ENCODE data around the gene CCDC134.
A peak's percentile ranks its signal among the peaks of the same experiment; 100 is the strongest.

The CCDC134 gene

DNA sequence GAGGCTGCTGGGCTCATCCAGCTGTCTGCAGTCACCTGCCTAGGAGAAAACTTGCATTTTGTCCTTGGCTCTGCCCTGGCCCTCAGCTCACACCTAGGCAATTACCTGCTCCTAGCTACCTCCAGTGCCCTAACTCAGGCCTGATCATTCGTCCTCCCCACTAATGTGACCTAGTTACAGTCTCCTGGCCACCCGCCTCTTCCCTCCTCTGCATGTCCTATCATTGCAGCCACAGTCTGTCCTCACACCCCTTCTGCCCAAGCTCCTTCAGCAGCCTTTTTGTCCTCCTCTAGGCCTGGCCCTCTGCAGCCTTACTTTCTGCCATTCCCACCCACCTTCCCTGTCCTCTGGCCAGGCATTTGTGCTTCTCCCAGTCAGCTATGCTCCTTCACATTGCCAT, 17.7 kb upstream of the CCDC134 start:
- DNase-seq (ENCODE audit: low read depth in 2 of 2): no peak

DNA sequence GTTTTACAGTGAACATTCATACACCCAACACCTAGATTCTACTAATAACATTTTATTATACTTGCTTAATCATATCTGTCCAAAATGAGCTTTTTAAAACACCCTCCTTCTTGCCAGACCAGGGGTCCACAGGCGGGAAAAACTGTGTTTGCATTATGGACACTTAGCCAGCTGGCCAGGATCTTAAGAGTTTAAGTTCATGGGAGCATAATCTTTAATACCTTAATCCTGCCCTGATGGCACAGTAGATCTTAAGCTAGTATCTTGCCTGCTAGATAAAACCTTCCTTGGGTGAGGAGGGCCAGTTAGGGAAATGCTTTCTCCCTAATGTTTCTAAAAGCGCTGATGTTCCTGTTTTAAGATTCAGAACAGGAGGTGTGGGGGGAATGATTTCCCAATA, 13.1 kb upstream of the CCDC134 start:
- no peak for DNase-seq (ENCODE audit: low read depth in 2 of 2)

DNA sequence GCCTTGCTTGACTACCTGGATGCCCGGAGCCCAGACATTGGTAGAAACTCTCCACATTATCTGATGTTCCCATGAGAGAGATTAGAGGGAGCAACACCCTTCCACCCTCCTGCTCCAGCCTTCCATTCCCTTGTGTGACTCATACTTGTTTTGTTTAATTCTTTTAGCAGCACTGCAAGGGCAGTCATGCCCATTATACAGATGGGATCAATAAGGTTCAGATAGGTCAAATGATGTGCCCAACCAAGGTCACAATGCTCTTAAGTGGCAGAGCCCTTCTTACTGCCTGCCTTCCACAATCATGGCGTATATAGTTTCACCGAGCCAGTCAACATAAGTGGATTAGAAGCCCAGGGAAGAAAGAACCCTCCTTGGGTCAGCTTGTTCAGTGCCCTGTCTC, 6.6 kb upstream of the CCDC134 start:
- DNase-seq (ENCODE audit: low read depth in 2 of 2): no peak

DNA sequence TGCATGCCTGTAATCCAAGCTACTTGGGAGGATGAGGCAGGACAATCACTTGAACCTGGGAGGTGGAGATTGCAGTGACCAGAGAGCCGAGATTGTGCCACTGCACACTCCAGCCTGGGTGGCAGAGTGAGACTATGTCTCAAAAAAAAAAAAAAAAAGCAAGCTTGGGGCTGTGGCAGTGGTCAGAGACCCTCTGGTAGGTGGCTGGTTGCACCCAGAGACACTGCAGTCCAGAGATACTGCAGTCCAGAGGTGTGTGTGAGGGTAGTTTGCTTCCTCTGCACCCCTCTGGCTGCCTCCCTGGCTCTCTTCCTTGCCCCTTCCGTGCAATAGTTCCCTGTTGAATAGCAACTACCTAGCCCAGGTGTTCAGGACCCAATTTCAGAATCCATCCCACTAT, 1.7 kb upstream of the CCDC134 start:
- no peak for DNase-seq (ENCODE audit: low read depth in 2 of 2)

DNA sequence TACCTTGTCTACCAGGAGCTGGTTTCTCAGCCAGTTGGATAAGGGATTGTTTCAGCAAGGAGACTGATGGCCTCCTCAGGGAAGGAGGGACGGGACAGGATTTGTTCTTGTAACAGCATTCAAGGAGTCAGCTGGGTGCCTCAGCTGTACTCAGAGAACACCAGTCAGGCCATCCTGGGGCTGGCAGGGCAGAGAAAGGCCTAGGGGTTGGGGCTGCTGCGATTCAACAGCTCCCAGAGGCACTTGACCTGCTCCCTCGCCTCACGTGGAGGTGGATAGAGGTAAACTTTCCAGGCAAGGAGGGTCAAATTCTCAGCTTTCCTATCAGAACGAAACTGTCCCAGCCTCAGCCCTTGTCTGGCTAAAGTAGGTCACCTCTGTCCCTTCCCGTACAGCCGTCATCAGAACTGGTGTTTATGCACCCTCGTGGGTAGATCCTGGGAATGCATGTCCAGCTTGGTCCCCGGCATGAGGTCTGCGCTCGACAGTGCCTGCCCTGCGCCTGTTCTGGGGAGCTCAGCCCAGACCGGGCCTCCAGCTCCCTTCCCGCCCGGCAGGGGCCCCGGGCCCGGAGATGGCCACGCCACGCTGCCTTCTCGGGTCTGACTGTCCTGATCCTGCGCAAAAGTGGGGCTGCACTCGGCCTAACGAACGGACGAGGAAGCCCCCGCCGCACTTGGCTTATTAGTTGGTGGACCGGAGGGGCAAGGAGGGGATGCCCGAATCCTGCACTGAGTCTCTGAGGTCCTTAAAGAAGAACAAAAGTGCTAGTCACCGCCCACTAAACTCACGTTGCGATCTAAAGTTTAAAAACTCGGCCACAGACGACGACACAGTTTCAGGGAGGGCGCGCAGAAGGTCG, 762 bp upstream of the CCDC134 start:
- peak in 1 of 2 experiments; percentile 1 for DNase-seq (ENCODE audit: low read depth in 2 of 2)

DNA sequence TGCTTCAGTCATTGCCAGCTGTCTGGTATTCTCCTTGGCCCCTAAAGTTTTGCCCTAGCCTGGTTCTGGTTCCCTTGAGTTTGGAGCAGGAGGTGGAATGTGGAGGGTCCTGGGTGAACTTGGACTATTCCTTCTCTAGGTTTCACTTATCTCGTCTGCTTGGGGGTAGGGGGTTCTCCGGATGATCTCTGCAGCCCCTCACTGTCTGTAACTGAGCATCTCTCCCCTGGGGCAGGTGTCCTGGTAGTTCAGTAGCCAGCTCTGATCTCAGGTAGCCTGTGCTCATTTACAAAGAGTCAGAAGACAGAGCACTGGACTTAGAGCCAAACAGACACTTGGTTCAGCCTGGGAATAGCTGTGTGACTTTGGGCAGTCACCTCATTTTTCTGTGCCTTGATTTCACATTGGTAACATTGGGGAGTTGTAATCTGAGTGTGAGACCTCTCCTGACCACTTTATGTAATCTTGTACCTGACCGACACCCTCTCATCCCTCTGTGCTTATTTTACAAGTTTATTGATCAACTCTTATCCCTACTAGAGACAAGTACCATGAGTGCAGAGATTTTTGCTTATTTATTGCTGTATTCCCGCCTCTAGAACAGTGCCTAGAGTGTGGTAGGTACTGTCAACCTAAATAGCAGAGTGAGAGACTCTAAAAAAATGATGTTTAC, 804 bp downstream of the CCDC134 start:
- no peak for DNase-seq (ENCODE audit: low read depth in 2 of 2)

DNA sequence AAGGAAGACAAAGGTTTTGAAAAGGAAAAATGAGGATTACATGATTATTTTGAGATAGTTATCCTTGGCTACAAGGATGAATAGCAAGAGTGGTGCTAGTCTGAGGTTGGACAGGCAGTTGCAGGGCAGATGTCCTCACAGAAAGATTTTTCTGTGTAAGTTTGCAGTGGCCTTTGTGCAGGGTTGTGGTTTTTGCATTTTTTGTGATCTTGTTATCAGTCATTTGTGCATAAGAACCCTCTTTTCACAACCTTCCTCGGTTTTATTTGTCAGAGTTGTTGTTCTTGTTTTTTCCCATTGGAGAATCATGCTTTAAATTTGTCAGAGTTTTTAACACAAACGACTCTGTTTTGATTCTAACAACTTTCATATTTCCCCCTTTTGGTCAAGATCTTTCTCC, 1.4 kb downstream of the CCDC134 start:
- DNase-seq (ENCODE audit: low read depth in 2 of 2): no peak

DNA sequence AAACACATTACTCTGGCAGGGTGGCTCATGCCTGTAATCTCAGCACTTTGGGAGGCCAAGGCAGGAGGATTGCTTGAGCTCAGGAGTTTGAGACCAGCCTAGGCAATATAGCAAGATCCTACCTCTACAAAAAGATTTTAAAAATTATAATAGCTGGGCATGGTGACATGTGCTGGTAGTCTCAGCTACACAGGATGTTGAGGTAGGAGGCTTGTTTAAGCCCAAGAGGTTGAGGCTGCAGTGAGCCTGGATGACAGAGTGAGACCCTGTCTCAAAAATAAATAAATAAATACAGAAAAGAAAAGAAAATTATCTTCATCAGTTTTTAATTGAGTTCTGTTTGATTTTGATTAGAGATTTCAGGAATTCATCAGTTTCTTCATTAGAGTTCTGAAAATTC, 5.2 kb downstream of the CCDC134 start:
- no peak for DNase-seq (ENCODE audit: low read depth in 2 of 2)

DNA sequence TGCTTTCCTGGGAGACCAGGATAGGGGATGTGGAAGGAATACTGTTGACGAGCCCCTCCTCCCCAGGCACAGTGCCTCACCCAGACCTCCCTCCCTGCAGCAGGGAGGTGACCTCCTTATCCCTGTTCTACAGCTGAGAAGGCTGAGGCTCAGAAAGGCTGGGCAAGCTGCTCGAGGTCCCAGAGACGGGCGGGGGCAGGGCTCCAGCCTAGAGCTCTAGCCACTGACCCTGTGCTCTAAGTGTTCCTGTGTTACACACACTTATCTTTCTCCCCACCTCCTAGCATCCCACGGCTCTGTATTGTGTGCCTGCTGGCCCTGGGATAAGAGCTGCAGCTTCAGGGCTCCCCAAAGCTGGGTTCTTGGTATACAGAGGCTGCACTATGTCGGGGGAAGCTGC, 7.9 kb downstream of the CCDC134 start:
- no peak for DNase-seq (ENCODE audit: low read depth in 2 of 2)

DNA sequence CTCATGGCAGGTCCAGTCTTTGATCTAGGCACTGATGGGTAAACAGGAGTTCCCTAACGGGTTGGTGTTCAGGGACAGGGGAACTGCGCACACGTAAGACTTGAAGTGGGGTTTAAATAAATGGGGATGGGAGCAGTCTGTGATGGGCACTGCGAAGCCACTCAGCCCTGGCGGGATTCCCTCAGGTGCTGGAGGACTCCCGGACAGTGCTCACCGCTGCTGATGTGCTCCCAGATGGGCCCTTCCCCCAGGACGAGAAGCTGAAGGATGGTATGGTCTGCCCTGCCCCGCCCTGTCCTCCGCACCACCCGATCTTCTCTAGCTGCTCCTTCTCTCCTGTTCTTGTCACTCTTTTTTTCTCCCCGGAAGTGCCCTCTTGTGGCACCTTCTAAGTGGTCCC, 9.5 kb downstream of the CCDC134 start:
- DNase-seq (ENCODE audit: low read depth in 2 of 2): no peak

DNA sequence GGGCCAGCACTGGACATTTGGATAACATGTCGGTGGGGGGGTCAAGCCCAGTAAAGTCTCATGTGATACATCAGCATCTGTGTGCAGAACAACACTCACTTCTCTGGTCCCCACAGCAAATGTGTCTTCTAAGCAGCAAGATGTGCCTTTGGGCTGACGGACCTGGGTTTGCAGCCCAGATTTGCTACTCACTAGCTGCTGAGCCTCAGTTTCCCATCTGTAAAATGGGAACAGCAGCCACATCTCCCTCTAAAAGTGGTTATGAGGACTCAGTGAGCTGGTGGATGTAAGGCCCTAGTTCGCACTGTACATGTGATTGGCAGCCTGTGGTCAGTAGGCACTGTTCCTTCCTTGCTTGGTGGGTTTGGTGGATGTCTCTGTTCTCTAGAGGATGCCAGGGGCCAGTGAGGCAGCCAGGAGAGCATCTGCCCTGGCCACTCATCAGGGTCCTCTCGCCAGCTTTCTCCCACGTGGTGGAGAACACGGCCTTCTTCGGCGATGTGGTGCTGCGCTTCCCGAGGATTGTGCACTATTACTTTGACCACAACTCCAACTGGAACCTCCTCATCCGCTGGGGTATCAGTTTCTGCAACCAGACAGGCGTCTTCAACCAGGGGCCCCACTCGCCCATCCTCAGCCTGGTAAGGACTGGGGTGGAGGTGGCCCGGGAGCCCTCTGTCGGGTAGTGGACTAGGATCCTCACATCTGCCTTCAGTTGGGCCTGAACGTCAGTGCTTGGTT, 12.5 kb downstream of the CCDC134 start:
- DNase-seq (ENCODE audit: low read depth in 2 of 2): no peak

DNA sequence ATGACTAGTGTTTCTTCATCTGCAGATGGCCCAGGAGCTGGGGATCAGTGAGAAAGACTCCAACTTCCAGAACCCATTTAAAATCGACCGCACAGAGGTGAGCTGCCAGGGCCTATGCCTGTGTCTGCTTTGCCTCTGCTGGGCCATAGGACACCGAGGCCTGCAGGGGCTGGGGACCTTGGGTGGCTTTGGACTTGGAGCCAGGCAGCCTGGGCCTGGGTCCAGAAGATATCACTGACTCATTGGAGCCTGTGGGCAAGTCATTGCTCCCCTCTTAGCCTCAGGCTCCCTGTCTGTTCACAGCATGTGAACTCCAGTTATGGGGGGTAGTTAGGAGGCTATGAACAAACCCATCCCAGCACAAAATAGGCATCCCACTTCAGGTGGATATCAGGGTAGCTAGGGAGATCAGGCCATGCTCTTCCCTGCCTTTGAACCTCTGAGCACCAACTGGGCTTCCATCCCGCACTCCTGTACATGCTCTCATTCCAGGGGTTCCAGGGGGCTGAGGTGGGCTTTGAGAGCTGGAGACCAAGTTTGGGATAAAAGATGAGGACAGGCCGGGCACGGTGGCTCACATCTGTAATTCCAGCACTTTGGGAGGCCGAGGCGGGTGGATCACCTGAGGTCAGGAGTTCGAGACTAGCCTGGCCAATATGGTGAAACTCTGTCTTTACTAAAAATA, 13.4 kb downstream of the CCDC134 start:
- DNase-seq (ENCODE audit: low read depth in 2 of 2): no peak

DNA sequence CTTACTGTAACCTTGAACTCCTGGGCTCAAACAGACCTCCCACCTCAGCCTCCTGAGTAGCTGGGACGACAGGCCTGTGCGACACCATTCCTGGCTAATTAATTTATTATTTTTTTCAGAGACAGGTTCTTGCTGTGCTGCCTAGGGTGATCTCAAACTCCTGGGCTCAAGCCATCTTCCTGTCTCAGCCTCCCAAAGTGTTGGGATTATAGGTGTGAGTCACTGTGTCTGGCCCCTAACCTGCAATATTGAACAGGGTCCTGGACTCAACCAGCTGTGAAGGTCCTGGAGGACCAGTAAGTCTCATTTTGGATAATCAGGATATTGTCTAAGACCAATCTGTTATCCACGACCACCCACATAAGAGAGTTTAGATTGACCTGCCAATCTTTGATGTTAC, 15.2 kb downstream of the CCDC134 start:
- no peak for DNase-seq (ENCODE audit: low read depth in 2 of 2)

DNA sequence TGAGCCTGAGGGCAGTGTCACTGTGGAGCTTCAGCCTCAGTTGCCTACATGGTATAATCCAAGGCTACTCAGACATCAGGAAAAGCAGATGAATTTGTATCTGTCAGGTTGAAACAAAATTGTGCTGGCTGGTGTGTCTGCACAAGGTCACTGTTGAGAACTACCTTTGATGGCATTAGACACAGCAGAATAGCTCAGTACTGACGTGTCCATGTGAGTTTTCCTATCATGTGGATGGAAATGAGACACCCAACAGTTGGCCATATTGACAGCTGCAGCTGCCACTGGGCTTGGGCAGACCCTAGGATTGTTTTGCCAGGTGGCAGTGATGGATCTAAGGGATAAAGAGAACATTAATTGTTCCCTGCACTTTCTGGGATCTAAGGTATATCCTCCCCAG, 15.8 kb downstream of the CCDC134 start:
- DNase-seq (ENCODE audit: low read depth in 2 of 2): no peak

DNA sequence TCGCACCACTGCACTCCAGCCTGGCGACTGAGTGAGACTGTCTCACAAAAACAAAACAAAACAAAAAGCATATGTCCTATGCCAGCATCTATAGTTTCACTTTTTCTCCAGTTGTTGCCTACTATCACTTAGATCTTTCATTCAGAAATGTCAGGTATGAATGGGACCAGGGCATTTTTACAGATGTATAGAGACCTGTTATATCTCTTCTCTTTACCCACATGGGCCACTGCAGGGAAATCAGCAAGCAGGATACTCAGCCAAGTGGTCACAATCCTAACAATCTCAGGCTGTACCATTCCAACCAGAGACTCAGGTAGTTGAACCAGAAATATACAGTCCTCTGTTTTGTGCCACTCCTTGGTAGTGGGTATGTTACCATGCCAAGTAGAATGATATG, 16.4 kb downstream of the CCDC134 start:
- DNase-seq (ENCODE audit: low read depth in 2 of 2): no peak

DNA sequence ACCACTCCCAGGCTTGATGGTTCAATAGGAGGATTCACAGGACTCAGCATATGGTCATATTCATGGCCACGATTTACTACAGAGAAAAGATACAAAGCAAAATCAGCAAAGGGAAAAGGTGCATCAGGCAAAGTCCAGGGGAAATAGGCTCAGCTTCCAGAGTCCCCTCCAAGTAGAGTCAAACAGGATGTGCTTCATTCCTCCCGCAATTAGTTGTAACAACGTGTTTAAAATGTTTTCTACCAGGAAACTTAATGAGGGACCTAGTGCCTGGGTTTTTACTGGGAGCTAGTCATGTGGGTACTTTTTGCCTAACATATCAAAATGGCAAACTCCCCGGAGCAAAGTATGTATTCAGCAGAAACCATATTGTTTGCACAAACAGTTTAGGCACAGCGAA, 17.5 kb downstream of the CCDC134 start:
- DNase-seq (ENCODE audit: low read depth in 2 of 2): no peak

DNA sequence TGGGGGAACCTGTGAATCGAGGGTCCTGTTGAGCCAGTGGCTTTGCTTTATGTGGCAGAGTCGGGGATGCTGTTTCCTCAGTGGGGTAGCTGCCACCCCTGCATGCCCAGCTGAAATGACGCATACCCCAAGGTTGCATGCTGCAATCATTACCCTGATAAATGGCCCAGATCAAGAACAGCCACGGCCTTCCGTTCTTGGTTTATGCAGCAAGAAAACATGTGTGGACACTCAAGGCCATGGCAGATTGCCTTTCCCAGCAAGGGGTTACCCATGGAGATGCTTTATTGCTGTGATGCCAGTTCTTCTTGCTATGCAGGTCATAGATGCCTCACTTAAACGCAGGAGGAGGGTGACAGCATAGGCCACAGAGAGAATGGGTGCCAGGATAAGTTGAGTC, 18.1 kb downstream of the CCDC134 start:
- DNase-seq (ENCODE audit: low read depth in 2 of 2): no peak

DNA sequence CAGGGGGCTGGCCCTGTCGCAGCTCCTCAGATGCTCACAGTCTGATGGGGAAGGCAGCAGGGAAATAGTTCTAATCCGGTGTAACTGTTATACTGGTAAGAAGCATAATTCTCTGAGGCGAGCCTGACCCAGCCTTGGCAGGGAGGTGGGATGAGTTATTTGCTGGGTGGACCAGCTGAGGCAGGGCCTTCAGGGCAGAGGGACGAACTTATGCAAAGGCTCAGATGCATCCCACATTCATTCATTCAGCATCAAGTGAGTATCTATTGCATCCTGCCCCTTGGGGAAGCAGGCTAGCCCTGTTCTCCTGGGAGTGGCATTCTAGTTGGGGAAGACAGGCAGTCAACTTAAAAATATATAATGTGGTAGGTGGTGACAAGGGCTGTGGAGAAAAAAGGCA, 18.8 kb downstream of the CCDC134 start:
- no peak for DNase-seq (ENCODE audit: low read depth in 2 of 2)

DNA sequence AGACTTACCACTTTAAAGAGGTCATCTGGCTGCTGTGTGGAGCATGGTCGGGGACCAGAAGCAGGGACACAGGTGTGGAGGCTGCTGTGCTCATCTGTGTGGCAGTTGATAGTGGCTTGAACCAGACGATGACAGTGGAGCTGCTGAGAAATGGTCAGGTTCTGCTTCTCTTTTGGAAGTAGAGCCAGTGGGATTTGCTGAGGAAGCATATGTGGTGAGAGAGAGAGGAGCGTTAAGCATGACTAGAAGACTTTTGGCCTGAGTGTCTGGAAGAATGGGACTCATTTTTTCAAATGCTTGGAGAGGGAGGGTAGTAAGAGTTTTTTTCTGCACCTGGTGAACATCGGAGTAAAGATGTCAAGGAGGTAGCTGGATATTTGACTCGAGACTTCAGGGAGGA, 20.0 kb downstream of the CCDC134 start:
- DNase-seq (ENCODE audit: low read depth in 2 of 2): no peak

DNA sequence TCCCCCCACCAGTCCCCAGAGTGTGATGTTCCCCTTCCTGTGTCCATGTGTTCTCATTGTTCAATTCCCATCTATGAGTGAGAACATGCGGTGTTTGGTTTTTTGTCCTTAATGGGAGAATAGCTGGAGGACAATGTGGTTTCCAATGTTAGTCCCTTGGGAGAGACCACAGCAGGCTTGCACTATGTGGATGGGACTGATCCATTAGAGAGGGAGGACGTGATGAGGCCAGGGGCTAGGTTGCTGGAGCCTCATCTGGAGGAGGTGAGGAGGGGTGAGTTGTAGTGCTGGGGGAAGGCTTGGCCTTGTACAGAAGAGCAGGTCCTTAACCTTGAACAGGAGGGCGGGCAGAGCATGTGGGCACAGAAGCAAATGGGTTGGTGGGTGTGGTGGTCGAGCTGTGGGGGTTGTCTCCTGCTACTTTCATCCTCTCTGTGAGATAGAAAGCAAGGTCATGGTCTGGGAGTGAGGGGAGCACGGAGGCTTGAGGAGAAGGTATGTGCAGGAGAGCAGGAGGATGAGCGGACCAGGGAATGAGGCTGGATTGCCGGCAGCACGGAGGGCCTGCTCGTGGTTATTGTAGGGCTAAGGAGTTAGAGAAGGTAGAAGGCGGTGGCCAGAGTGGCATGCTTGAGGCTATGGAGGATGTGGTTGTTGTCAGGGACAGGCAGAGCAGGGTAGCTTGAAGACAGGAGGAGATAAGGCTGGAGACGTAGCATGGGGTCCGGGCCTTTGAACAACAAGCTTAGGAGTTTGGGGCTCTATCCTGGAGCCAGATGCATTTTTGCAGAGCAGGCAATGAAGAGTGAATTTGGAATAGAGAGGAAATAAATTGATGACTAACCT, 21.2 kb downstream of the CCDC134 start:
- no peak for DNase-seq (ENCODE audit: low read depth in 2 of 2)
